Adrenal gland (tissue), 12 donors: ENCODE measurements around the gene SACS. TPM values are rescaled to one million over a fixed set of nuclear protein-coding genes. Genes with fewer than 3 reads are reported as not detected.

Experiments used
- DNase-seq, 7 donors: peaks; one replicate each; pipeline ENCODE4 v3.0.0-alpha.2; 2019 to 2020
- H3K27ac ChIP-seq, 5 donors: fragments of 200-600 bp; sonication (generic) in 4 of 5; 1 replicate in 3 of 5; 2 replicates in 2 of 5; pipeline versions ENCODE4 v1.5.1 to v1.8.0; 2016 to 2020; ENCODE audit warnings: mild to moderate bottlenecking in 1 of 5
- H3K27me3 ChIP-seq: fragments of 200-600 bp; 2 replicates; pipeline ENCODE4 v1.8.0; 2021
- H3K36me3 ChIP-seq, 2 donors: fragments of 200-600 bp; replicated peaks in 1 of 2; 1 replicate in 1 of 2; 2 replicates in 1 of 2; pipeline versions ENCODE4 v1.5.1 to v1.8.0; 2018 to 2022
- H3K4me1 ChIP-seq, 2 donors: fragments of 200-600 bp; replicated peaks in 1 of 2; 1 replicate in 1 of 2; 2 replicates in 1 of 2; pipeline versions ENCODE4 v1.5.1 to v1.8.0; 2018 to 2021
- H3K4me3 ChIP-seq, 4 donors: fragments of 200-600 bp; sonication (generic) in 3 of 4; one replicate each; pipeline ENCODE4 v1.5.1; 2016 to 2018
- H3K9me3 ChIP-seq, 3 donors: fragments of 200-600 bp; sonication (generic) in 1 of 3; replicated peaks in 1 of 3; 1 replicate in 2 of 3; 2 replicates in 1 of 3; pipeline versions ENCODE4 v1.5.1 to v1.8.0; 2016 to 2021
- POLR2A ChIP-seq, 2 donors: fragments of 450-650 bp; IDR thresholded peaks; one replicate each; pipeline ENCODE4 v1.6.1; 2017; ENCODE audit warnings: antibody characterized with exemption in 2 of 2, mild to moderate bottlenecking in 2 of 2, moderate library complexity in 1 of 2
- WGBS, 4 donors: extraction: QIAGEN DNeasy Blood & Tissue Kit in 2 of 4; methylation state at CpG; one replicate each; pipeline versions ENCODE4 v1.1.5 to v1.1.7; 2013 to 2017; 5-methylcytosine and 5-hydroxymethylcytosine counted together
- intact Hi-C, 2 donors: fragments of 100-400 bp; cut with DNase I; formaldehyde crosslinking; loops; one replicate each; pipeline versions ENCODE4 v1.14.1 to v1.15.0; 2022 to 2023
- polyA plus RNA-seq, 3 donors: library from polyadenylated mRNA; stranded (reverse); fragments of 200-250 nt in 2 of 3; fragments of 350-450 nt in 1 of 3; fragmentation: Illumina TruSeq in 1 of 3; extraction: RNeasy Lipid Tissue Mini Kit (QIAGEN cat#74804) in 1 of 3; gene quantifications; one replicate each; pipeline ENCODE4 v1.2.3, GENCODE V29; 2013 to 2014
- total RNA-seq, 9 donors: library from RNA; depleted of rRNA in 4 of 9; stranded (reverse); fragments of >200 nt in 4 of 9; fragments of 120-200 nt in 1 of 9; fragmentation: NEBNext Ultra II Directional in 1 of 9; extraction: Animal tissue kit (Norgen Biotek cat#: 25700) in 1 of 9; gene quantifications; one replicate each; pipeline versions ENCODE4 v1.1.0 to v1.2.4, GENCODE V29; 2013 to 2023
- TF ChIP-seq, protein P1 (sequence below), 6 experiments: fragments of 450-650 bp in 4 of 6; fragments of 200-600 bp in 2 of 6; sonication (generic) in 1 of 6; IDR thresholded peaks; 1 replicate in 5 of 6; 2 replicates in 1 of 6; pipeline versions ENCODE4 v1.5.1 to v1.8.0; 2016 to 2021; ENCODE audit warnings: antibody characterized with exemption in 6 of 6, mild to moderate bottlenecking in 2 of 6, moderate library complexity in 1 of 6
- donor health status: healthy with polysubstance abuse.
- donor health status: Bipolar disorder and iron deficiency.
- donor health status: DM: yes; HTN: yes; CAD: no.
- donor health status: DM: no; HTN: no; CAD: no.
- donor health status: DM: no; HTN: no; CAD: no.
- donor health status: DM: yes; HTN: yes; CAD: no.

The SACS gene
- total and polyA plus RNA-seq, 12 donors = 5.6 to 41.6 (median 7.5) TPM

DNA sequence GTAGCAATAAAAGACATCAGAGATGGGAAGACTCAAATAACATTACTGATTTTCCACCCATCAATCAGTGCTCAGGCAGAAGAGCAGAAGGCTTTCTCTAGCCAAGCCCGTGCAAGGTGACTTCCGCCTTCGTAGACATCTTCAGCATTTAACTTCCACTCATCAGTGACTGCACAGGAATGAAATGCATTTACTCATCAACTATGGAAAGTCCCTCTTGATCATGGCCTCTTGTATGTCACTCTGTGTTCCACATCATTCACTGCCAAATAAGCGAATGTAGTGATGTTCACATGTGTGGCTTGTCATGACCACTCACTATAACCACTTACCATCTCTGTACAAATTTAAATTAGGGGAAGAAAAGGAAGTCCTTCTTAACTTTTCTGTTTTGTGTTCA is 49.4 kb downstream of the SACS start:
- intact Hi-C loops = no loop called here
- WGBS, 4 donors = 85 to 90% (median 88%) methylated on average over 4 of the region's 4 CpGs

DNA sequence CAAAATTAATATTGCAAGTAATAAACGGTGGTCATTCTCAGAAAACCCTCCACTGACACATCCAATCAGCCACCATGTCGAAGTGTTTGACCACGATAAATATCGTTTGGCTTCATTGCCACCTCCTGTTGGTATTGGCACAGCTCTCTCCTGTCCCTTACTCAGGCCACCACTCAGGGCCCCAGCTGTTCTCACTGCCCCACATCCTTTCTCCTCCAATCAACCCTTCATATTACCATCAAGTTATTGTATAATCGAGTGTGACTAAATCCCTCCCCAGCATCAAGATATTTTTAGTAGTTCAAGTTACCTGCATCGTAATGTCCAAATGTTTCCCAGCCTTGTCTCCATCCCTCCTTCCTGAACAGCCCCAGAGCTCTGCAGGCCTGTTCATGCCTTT is 50.4 kb downstream of the SACS start:
- DNase-seq = no peak
- WGBS, 4 donors = 90 to 96% (median 93%) methylated on average over 6 of the region's 6 CpGs

More for the DNA sequence above, 49.4 kb downstream of the SACS start:
- no peaks in the 10 kb centered on the region for H3K36me3 ChIP-seq
- no peak overlapping the region for H3K27ac ChIP-seq
- H3K4me3 ChIP-seq = no peak overlapping the region
- DNase-seq = no peak
- H3K9me3 ChIP-seq = no peaks in the 10 kb centered on the region
- no peak for TF ChIP-seq POLR2A (IDR thresholded peaks at IDR 0.05)
- TF ChIP-seq, protein P1, sequence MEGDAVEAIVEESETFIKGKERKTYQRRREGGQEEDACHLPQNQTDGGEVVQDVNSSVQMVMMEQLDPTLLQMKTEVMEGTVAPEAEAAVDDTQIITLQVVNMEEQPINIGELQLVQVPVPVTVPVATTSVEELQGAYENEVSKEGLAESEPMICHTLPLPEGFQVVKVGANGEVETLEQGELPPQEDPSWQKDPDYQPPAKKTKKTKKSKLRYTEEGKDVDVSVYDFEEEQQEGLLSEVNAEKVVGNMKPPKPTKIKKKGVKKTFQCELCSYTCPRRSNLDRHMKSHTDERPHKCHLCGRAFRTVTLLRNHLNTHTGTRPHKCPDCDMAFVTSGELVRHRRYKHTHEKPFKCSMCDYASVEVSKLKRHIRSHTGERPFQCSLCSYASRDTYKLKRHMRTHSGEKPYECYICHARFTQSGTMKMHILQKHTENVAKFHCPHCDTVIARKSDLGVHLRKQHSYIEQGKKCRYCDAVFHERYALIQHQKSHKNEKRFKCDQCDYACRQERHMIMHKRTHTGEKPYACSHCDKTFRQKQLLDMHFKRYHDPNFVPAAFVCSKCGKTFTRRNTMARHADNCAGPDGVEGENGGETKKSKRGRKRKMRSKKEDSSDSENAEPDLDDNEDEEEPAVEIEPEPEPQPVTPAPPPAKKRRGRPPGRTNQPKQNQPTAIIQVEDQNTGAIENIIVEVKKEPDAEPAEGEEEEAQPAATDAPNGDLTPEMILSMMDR (IDR thresholded peaks at IDR 0.05) = no peak
- H3K27me3 ChIP-seq = no peaks in the 10 kb centered on the region
- peaks cover 0 to 6% of the 10 kb centered on the region in 2 donors for H3K4me1 ChIP-seq

DNA sequence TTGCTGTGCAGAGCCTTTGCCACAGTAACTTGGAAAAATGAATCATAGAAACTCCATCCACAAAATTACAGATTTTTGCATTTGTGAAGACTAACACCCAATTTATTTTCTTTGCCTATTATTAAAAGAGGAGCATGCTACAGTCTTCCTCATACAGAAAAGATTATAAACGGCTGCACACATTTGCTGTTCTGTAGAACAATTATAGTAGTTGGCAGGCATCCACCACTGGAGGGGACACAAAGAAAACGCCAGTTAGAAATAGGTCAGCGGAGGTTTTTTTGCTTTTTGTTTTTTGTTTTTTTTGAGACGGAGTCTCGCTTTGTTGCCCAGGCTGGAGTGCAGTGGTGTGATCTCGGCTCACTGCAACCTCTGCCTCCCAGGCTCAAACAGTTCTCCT is 51.6 kb downstream of the SACS start:
- Histone ChIP-seq H3K27ac (no peak overlapping the region), H3K36me3 (no peaks in the 10 kb centered on the region), H3K9me3 (no peaks in the 10 kb centered on the region), H3K4me1 (peaks cover 0 to 17% of the 10 kb centered on the region in 2 donors), H3K4me3 (no peak overlapping the region), H3K27me3 (no peaks in the 10 kb centered on the region)
- TF ChIP-seq, protein P1 (IDR thresholded peaks at IDR 0.05) = no peak
- TF ChIP-seq POLR2A (IDR thresholded peaks at IDR 0.05) = no peak
- 17 to 28% (median 19%) methylated on average over 6 of the region's 6 CpGs for WGBS, 4 donors
- no peak for DNase-seq
- intact Hi-C loops = no loop called here

More for the DNA sequence above, 50.4 kb downstream of the SACS start:
- Histone ChIP-seq H3K27ac (no peak overlapping the region), H3K9me3 (no peaks in the 10 kb centered on the region), H3K4me3 (no peak overlapping the region), H3K27me3 (no peaks in the 10 kb centered on the region), H3K36me3 (no peaks in the 10 kb centered on the region), H3K4me1 (peaks cover 0 to 10% of the 10 kb centered on the region in 2 donors)
- intact Hi-C loops = no loop called here
- TF ChIP-seq POLR2A (IDR thresholded peaks at IDR 0.05) = no peak
- TF ChIP-seq, protein P1 (IDR thresholded peaks at IDR 0.05) = no peak

DNA sequence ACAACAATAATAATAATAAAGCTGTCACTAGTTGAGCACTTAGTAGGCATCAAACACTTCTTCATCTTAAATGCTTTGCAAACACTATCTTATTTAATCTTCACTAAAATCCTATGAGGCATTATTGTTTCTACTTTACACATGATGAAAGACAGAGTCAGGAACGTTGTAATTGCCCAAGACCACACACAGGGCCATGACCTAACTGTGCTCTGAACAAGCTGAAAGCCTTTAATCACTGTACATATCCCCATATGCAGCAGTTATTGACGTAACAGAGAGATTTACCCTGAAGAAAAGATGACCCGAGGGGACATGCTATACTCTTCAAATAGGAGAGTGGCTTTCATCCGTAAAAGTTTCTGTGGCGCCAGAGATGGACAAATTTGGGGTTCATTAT is 53.0 kb downstream of the SACS start:
- intact Hi-C loops = no loop called here
- 73 to 77% (median 74%) methylated on average over 5 of the region's 5 CpGs for WGBS, 4 donors
- Histone ChIP-seq H3K9me3 (no peaks in the 10 kb centered on the region), H3K4me1 (peaks cover 0 to 17% of the 10 kb centered on the region in 2 donors), H3K36me3 (no peaks in the 10 kb centered on the region), H3K27me3 (no peaks in the 10 kb centered on the region), H3K27ac (no peak overlapping the region), H3K4me3 (no peak overlapping the region)
- TF ChIP-seq, protein P1 (IDR thresholded peaks at IDR 0.05) = no peak
- no peak for TF ChIP-seq POLR2A (IDR thresholded peaks at IDR 0.05)
- DNase-seq = no peak
